ENCODE data around the gene COA8. TPM values are rescaled to one million over a fixed set of nuclear protein-coding genes. Genes with fewer than 3 reads are reported as not detected.

COA8 gene
- total and polyA plus RNA-seq, 2 donors (not counting 3 experiments of a cell fraction or from before 2014, with no cell fraction given) = 19.1 to 46.4 TPM

DNA sequence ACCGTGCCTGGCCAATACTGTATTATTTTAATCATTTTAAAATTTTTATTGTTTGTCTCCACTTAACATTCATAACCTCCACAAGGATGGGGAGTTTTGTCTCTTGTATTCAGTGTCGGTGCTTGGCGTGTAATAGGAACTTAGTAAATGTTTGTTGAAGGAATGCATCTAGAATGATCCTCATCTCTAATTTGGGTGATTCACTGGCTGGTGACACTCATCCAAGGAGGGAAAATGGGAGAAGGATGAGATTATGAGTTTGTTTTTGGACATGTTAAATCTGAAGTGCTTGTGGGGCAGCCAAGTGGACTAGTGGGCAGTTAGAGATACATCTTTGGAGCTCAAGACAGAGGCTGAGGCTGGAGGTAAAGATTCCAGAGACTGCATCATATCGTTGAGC is 71.4 kb downstream of the COA8 start:
- no peak overlapping the region for H3K27ac ChIP-seq (ENCODE audit: insufficient read depth, low read depth, low read length)
- H3K9ac ChIP-seq (replicated peaks; ENCODE audit: extremely low read depth, insufficient read depth, low read length) = no peak overlapping the region
- peaks cover 3% of the 10 kb centered on the region for H3K4me1 ChIP-seq (ENCODE audit: control insufficient read depth, extremely low read depth, insufficient read depth, low read length)
- H3K4me3 ChIP-seq (replicated peaks in 1 of 3; ENCODE audit: insufficient read depth in 1 of 3, low read depth in 1 of 3, low read length in 3 of 3) = no peak overlapping the region
- H3K9me1 ChIP-seq (replicated peaks; ENCODE audit: control insufficient read depth, extremely low read depth, insufficient read depth, low read length) = no peaks in the 10 kb centered on the region
- H3K27me3 ChIP-seq (ENCODE audit: control insufficient read depth in 2 of 2, insufficient read depth in 2 of 2, low read length in 2 of 2) = no peaks in the 10 kb centered on the region
- DNase-seq (ENCODE audit: low read depth, low spot score) (no peak), FAIRE-seq (no peak)
- H4K20me1 ChIP-seq (replicated peaks; ENCODE audit: control insufficient read depth, extremely low read depth, insufficient read depth, low read length) = peaks cover 5% of the 10 kb centered on the region
- ChIA-PET CTCF (no interaction called here), POLR2A (no interaction called here)
- TF ChIP-seq, protein P1, sequence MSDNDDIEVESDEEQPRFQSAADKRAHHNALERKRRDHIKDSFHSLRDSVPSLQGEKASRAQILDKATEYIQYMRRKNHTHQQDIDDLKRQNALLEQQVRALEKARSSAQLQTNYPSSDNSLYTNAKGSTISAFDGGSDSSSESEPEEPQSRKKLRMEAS (IDR thresholded peaks at IDR 0.05; ENCODE audit: insufficient read depth, insufficient read length) = no peak
- TF ChIP-seq FOS (IDR thresholded peaks at IDR 0.05; ENCODE audit: borderline replicate concordance, insufficient read depth, low read length) = no peak
- TF ChIP-seq EZH2 (IDR thresholded peaks at IDR 0.05; ENCODE audit: borderline replicate concordance, low read depth, low read length, severe bottlenecking) = no peak
- no peak for TF ChIP-seq MYC (IDR thresholded peaks at IDR 0.05; ENCODE audit: low read depth, low read length)
- TF ChIP-seq GATA2 (IDR thresholded peaks at IDR 0.05; ENCODE audit: insufficient read depth, insufficient read length, low read depth, low read length) = no peak
- TF ChIP-seq POLR2A (IDR thresholded peaks at IDR 0.05; ENCODE audit: low read depth, low read length) = no peak
- TF ChIP-seq JUN (IDR thresholded peaks at IDR 0.05; ENCODE audit: borderline replicate concordance, insufficient read depth, insufficient read length, low read depth) = no peak
- no peak for TF ChIP-seq POLR2AphosphoS5 (IDR thresholded peaks at IDR 0.05; ENCODE audit: insufficient read depth, low read depth, low read length)
- TF ChIP-seq, protein P2, sequence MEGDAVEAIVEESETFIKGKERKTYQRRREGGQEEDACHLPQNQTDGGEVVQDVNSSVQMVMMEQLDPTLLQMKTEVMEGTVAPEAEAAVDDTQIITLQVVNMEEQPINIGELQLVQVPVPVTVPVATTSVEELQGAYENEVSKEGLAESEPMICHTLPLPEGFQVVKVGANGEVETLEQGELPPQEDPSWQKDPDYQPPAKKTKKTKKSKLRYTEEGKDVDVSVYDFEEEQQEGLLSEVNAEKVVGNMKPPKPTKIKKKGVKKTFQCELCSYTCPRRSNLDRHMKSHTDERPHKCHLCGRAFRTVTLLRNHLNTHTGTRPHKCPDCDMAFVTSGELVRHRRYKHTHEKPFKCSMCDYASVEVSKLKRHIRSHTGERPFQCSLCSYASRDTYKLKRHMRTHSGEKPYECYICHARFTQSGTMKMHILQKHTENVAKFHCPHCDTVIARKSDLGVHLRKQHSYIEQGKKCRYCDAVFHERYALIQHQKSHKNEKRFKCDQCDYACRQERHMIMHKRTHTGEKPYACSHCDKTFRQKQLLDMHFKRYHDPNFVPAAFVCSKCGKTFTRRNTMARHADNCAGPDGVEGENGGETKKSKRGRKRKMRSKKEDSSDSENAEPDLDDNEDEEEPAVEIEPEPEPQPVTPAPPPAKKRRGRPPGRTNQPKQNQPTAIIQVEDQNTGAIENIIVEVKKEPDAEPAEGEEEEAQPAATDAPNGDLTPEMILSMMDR (IDR thresholded peaks at IDR 0.05; ENCODE audit: extremely low read depth in 1 of 2, insufficient read depth in 1 of 2, low read depth in 1 of 2, low read length in 2 of 2) = no peak
- intact Hi-C loops (cut with micrococcal nuclease) (no loop called here), dilution Hi-C loops (cut with MboI; ENCODE audit: extremely low pct_ligation_motif_present, low sequenced_read_pairs) (no loop called here)
- BruUV-seq (replicated peaks) = no TSS peak
- H2AFZ ChIP-seq (ENCODE audit: low read depth, low read length) = no peak overlapping the region
- peaks cover 3 to 6% of the 10 kb centered on the region in 2 experiments for H3K36me3 ChIP-seq (ENCODE audit: control insufficient read depth in 2 of 2, extremely low read depth in 1 of 2, insufficient read depth in 2 of 2, low read length in 2 of 2)
- no peaks in the 10 kb centered on the region for H3K9me3 ChIP-seq (replicated peaks; ENCODE audit: control insufficient read depth, insufficient read depth, low read length)
- H3K4me2 ChIP-seq (ENCODE audit: insufficient read depth, low read length) = no peak overlapping the region
- peaks cover 97% of the 10 kb centered on the region for H3K79me2 ChIP-seq (ENCODE audit: control insufficient read depth, insufficient read depth, low read length)
